AG10803 (cell line): Measurements from ENCODE around the gene TMEM250.
A peak's percentile ranks its signal among the peaks of the same experiment; 100 is the strongest.

Source experiments
- DNase-seq: peaks from one replicate; pipeline ENCODE4 v3.0.0; 2010; ENCODE audit warnings: low read depth
- H3K4me3 ChIP-seq: 2 replicates; pipeline ENCODE4 v1.5.1; 2011; ENCODE audit warnings: mild to moderate bottlenecking, low read length, control low read depth
- CTCF ChIP-seq: conservative IDR thresholded peaks from 2 replicates; pipeline ENCODE4 v1.5.1; 2011; ENCODE audit warnings: mild to moderate bottlenecking, low read length, control low read depth, inconsistent platforms

The TMEM250 gene

GRCh38 chr9:136129176-136129575, 10.5 kb upstream of the TMEM250 start:
- no peak for TF ChIP-seq CTCF
- DNase-seq = no peak

GRCh38 chr9:136128436-136128835, 9.8 kb upstream of the TMEM250 start:
- DNase-seq = no peak
- H3K4me3 ChIP-seq = no peak overlapping the region
- TF ChIP-seq CTCF = no peak

More at GRCh38 chr9:136129176-136129575, 10.5 kb upstream of the TMEM250 start:
- H3K4me3 ChIP-seq = no peak overlapping the region

- no peak for TF ChIP-seq CTCF
- no peak overlapping the region for H3K4me3 ChIP-seq
- DNase-seq = no peak
Measured at GRCh38 chr9:136127313-136127712, 8.6 kb upstream of the TMEM250 start.

GRCh38 chr9:136124976-136125692, 6.5 kb upstream of the TMEM250 start:
- no peak for TF ChIP-seq CTCF
- no peak overlapping the region for H3K4me3 ChIP-seq
- no peak for DNase-seq

GRCh38 chr9:136122425-136123383, 4.0 kb upstream of the TMEM250 start:
- DNase-seq = peak; percentile 34
- peak; percentile 87 for TF ChIP-seq CTCF
- H3K4me3 ChIP-seq = peak overlapping the region; percentile 43

- H3K4me3 ChIP-seq = no peak overlapping the region
- TF ChIP-seq CTCF = no peak
- no peak for DNase-seq
Measured at GRCh38 chr9:136121801-136122200, 3.1 kb upstream of the TMEM250 start.
